HG02840 (cell line): ENCODE measurements around the gene OSBPL10.

Experiments used
- ATAC-seq: cut with Tn5 transposase; IDR thresholded peaks from one replicate; pipeline ENCODE4 v1.9.1; 2021; ENCODE audit warnings: mild to moderate bottlenecking, moderate library complexity, moderate number of reproducible peaks; ENCODE audit not compliant: unreplicated experiment, low FRiP score

The OSBPL10 gene

DNA sequence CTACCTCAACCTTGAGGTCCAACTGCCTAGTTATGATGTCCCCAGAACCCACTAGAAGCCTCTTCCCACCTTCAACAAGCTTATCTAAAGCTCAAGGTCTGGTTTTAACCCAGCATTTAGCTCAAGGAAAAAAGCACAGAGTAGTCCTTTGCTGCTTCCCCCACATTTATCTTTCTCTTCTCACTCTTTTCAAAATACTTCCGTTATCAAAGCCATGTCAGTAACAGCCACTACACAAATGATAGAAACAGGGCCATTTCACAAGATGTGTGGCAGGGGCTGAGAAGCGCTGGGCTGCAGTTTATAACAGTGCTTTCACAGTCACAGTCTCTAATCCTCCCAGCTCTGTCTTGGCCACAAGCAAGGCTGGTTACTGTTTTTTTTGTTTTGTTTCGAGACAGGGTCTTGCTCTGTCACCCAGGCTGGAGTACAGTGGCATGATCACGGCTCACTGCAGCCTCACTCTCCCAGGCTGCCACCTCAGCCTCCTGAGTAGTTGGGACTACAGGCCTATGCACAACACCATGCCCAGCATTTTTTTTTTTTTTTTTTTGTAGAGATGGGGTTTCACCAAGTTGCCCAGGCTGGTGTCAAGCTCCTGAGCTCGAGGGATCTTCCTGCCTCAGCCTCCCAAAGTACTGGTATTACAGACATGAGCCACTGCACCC lies 218.8 kb downstream of the OSBPL10 start:
- no peak for ATAC-seq

DNA sequence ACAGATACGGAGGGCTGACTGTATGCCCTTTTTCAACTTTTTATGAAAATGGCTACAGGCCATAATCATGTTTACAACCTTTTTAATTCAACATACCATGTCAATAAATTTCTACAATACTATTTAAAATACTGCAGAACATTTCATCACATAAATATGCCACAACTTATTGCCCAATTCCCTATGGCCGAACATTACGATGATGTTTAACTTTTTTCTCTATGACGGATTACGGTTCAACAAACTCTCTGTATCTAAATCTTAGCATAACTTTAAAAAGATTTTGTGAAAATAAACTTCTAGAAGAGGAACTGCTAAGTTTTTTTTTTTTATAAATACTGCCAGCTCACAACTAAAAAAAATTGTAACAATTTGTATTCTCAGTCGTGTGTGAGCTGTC lies 220.4 kb downstream of the OSBPL10 start:
- no peak for ATAC-seq

DNA sequence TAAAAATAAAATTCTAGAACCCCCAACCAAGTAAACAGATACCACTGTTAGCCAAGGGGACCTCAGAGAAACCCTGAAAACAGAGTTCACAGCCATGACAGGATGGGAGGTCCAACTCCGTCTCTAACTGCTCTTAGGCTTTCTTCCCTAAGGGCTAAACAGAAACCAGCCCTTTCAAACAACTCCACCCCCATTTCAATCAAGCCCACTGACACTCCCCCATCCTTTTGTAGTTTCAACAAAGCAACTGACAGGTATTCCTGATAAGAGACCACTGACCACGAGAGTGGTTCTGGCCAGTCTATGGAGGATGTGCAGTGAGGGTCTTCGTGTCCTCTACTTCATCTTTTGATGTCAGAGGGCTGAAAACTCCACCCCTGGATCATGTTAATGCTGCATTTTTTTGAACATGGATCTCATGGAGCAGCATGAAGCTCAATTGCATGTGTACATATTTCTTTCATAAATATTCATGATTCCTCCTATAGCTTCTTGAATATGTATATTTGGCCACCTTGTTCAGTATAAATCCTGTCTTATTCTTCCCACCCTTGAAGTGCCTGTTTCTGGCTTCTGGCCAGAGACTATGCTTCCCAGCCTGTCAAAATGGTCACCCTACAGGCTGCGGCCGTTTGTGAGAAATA lies 222.6 kb downstream of the OSBPL10 start:
- ATAC-seq = no peak

DNA sequence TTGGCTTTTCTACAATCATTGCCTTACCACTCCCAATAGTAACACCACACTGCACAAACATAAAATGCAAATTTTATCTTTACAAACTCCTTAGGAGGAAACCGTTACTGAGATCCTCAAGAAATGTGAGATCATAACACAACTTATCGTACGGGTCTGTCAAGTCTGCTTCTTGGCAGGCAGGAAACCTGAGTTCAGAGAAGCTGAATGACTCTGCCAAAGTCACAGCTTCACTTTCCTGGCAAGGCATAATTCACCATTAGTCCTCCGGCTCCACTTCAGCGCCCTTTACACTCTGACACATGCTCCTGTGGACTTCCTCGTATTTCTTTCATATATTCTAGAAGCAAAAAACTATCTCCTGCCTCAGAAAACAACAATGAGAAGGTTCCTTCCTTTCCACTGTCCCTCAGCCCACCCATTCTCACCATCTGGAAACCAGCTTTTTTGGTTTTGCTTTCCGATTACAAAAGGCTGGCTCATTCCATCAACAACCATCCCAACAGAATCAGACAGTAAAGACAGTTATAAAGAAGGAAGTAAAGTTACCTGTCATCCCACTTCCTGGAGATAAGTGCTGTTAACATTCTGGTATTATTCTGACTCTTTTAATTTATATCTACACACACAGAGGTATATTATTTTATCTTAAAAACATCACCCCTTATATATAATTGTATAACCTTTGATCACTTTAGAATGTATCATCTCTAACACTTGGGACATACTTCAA lies 225.0 kb downstream of the OSBPL10 start:
- ATAC-seq = no peak

DNA sequence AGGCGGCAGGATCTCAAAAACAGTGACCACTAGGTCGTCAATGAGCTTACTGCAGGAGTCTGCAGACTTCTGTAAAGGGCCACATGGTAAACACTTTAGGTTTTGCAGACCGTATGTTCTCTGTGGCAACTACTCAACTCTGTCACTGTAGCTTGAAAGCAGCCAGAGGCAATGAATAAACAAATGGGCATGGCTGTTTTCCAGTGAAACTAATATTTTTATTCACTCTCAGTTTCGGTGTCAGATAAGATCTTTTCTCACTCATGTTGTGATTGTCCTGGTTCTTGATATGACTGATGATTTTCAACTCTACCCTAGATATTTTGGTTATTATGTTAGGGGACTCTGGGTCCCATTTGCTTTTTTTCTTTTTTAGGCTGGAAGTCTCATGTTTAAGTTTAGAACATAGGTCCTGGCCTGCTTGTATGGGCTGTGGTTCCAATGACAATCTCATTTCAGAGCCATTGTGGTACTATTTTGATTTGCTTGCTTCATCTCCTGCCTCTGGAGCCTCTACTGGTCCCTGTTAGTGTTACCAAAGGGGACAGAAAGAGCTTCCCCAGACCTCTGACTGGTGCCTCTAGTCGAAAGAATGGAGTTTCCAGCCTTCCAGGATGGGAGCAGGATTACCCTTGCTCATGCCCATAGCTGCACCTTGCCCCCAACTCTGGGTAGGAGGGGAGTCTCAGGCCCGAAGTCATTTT lies 226.3 kb downstream of the OSBPL10 start:
- ATAC-seq = peak; percentile 87

DNA sequence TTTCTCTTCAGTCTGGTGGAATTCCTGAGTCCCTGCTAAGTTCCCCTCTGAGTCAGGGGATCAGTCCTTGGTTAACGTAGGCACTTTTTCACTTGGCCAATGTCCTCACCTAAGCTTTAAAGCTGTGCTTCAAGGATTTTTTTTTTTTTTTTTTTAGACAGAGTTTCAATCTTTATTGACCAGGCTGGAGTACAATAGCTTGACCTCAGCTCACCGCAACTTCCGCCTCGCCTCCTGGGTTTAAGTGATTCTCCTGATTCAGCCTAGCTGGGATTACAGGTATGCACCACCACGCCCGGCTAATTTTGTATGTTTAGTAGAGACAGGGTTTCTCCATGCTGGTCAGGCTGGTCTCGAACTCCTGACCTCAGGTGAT lies 228.0 kb downstream of the OSBPL10 start:
- ATAC-seq = no peak

DNA sequence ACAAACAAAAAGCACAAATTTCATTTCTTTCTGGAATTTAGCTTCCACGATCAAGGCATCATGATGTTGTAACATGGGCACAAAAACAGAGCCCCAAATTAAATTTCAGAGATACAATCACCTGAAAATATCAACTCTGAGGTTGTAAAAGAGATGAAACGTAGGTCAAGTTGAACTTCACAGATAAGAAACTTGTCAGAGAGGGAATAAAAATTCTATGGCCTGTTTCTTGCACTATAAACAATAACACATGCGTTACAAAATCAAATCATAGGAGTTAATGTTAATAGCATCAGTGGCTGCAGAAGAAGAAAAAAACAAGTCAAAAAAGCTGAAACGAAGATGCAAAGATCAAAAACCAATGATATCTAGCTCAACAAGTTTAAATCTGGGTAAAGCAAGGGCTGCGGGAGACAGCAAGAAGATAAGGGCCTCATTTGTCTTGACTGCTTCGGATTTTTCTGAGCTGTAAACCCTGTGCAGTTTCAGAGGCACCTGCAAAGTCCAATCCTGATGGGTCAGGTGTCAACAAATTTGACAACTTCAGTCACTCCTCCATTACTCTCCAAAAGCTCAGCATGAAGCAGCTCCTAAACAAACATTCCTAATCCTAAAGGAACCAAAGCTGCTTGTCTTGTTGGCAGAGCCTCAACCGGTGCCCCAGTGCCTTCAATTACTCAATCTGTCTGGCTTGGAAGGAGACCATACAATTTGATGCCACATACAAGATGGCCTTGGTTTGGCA lies 228.6 kb downstream of the OSBPL10 start:
- no peak for ATAC-seq

DNA sequence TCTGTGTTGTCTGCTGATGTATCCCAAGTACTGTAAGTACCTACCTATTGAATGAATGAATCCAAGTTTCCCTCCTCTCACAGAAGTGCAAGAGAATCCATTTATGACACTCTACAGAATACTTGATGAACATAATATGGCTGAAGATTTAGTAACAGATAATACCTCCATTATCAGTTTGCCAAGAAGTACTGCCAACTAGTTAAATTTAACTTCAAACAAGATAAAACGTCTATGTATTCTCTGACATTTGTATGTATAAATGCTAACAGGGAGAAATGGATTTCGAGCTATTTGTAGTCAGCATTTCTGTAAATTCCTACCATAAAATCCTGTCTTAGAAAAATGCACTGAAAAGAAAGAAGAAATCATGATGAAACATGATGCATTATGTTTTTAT lies 230.7 kb downstream of the OSBPL10 start:
- no peak for ATAC-seq

DNA sequence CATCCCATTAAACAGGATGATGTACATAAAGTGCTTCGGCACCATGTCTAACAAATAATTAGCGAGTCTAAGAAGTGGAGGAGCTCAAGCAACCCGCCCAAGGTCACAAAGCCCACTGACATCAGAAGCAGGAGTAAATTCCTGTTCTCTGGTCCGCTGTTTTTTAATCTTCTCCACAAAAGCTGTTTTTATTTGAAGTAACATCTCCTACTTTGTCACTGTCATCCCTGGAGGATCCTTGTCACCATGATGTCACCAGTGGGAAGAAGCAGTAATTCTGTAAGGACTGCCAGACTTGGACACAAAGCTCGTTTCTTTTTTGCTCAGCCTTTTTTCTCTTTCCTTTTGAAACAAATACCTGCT lies 232.1 kb downstream of the OSBPL10 start:
- ATAC-seq = no peak

DNA sequence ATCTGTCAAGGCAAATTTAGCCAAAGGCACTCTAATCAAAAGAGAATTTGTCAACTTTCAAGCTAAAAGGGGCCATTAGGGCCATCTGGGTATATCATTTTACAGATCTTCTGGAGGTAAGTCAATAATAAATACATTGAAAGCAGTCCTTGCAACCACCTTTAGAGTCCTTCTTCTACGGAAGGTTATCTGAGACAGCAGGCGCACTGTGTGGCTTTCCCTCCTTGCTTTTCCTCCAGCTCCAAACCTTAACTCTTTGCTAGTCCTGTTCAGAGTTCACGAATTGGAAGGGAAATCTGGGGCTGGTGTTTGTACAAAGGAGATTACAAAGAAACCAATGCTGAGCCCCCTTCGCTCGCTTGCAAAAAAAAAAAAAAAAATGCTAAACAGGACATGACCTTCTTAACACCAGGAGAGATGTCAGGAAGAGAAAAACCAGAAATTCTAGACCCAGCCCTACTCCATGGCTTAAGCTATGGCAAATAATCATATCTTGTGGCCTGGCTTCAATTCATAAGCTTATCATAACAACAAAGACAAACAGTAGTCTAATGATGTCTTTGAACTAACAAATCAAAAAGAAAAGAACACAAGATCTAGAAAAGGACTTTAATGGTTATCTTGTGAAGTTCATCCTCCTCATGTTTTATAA lies 232.7 kb downstream of the OSBPL10 start:
- no peak for ATAC-seq

DNA sequence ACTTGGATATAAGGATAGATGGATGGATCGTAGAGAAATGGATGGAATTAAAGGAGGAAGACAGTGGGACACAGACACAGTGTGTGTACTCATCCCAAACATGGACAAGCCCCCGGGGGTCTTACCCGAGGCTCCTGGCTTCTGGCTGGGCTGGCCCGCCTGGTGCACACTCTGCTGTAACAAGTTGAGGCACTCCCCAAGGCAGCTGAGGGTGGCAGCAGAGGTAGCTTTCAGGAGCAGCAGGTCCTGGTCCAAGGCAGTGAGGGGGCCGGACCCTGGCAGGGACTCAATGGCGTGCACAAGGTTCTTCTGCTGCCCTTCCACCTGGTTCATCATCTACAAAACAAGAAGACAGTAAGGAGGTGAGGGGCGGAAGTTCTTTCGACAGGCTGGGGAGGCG lies 233.3 kb downstream of the OSBPL10 start:
- no peak for ATAC-seq

DNA sequence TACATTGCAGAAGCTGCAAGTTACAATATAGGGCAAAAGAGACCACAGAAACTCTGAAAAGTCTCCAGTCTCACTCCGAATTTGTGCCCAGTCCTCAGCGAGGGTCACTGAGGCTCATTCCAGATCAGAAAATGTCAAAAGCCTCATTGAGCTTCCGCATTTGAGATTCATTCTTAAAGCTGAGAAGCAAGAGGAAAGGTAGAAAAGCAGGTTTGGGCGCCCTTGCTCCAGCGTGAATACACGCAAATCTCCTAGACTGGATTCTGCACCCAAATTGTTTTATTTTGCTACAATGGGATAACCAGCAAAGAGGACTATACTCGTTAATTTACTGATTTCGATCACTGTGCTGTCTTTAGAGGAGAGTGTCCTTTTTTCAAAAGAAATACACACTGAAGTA lies 236.1 kb downstream of the OSBPL10 start:
- no peak for ATAC-seq

DNA sequence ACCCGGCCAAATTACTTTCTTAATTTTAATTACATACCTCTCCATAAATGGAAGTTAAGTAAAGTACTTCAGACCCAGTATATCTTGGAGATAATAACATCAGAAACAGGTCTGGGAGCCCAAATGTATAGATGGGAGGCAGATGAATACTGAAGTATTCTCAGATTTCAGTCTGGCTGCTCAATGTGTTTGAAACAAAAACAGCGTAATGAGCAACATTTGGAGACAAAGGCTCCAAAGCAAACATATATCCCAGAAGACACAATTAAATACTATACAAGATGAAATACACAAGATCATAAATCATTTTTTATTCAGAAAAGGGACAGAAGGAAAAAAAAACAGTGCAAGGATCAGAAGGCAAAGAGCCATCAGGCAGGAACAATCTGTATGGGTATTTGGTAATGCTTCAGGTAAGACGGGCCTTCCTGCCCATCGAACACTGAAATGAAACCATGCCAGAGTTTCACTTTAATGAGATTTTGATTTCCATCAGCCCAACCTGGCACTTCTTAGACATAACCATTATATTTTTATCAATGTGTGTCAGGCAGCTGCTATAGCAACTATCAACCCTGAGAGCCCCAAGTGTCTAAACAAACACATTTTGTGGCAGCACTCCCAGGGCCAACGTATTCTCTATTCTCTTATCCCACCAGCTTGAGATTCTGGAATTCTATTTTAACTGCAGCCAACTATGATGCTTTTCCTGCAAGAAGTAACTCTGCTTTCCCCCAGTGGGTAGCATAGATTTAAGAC lies 237.6 kb downstream of the OSBPL10 start:
- ATAC-seq = no peak

DNA sequence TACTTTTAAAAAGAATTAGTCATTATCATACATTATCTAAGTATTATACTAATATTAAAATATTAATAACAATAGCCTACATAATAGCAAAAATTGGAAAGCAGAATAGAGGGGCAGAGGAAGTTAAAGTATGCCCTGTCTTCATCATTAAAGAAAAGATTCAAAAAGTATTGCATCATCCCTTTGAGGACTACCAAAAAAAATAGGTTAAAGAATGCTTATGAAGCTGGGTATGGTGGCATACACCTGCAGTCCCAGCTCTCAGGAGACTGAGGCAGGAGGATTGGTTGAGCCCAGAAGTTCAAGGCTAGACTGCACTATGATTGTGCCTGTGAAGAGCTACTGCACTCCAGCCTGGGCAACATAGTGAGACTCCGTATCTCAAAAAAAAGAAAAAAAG lies 240.7 kb downstream of the OSBPL10 start:
- ATAC-seq = no peak

DNA sequence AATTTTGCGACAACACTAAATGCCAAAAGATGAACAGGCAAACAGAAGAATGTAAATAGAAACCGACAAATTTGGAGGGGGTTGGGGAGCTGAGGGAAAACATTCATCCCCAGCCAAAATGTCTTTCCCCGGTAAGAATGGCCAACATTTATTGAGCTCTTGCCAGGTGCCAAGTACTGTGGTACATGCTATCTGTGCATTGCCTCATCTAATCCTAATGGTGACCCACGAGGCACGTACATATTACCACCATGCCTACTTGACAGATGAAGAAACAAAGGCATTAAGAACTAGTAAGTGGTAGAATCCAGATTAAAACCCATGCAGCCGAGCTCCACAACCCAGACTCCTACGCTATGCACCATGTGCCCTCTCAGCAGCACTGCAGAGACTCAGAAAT lies 242.7 kb downstream of the OSBPL10 start:
- ATAC-seq = no peak

DNA sequence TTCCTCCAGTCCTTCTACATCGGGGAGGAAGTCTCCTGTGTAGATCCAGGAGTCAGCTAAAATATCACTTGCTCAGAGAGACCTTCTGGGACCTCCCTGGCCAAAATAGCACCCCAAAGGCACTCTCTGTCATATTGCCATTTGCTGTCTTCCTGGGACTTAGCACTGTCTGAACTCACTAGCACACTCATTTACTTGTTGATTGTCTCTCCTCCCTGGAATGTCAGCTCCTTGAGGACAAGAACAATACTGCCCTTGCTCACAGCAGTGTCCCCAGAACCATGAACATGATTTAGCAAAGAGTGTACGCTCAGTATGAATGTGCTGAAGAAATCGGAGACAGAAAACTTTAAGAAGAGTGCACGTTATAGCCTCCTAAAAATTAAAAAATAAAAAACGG lies 245.4 kb downstream of the OSBPL10 start:
- ATAC-seq = no peak

DNA sequence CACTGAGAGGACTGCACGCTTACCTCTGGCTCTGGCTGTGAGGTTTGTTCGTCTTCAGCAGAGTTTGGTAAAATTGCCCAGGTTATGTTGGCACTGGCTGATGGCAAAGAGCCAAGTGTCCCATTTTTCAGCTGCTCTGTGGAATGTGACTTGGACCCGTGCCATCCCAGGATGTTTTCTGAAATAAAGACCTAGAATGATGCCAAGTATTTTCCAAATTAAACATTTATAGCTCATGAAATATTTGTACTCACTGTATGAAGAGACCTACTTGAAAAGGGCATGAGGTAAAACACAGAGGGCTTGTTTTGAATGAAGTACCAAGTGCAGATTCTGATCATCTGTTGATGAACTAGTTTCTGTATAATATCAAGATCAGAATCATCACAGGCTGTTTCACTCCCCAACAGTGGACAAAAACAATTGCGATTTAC lies 247.8 kb downstream of the OSBPL10 start:
- ATAC-seq = no peak

DNA sequence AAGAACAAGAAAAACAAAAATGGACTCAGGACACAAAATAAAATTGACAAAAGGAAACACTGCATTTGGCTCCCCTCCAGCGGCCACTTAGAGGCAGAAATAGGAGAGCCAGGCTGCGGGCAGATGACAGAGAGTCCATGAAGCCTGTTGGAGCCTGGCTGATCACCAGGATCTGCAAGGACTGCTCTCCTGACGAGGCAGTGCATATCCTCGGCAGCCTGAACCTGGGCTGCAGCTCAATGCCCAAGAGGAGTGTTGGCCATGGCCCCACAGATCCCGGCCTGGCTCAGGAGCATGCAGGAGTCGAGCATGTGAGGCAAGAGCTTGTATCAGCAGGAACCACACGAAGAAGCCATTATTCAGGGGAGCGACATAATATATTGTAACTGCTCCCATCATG lies 248.5 kb downstream of the OSBPL10 start:
- no peak for ATAC-seq

DNA sequence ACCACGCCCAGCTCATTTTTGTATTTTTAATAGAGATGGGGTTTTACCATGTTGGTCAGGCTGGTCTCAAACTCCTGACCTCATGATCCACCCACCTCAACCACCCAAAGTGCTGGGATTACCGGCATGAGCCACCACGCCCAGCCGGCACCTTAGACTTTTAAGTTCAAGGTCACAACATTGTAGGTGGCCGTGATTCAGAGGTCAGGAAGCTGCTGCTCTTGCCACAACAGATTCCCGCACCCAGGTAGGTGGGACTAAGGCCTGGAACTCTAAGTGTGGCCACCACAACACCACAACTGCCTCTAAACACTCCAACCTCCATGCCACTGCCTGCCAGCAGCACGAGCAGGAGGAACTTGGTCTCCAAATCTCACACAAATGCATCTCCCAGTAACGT lies 251.5 kb downstream of the OSBPL10 start:
- no peak for ATAC-seq
